A549 (cell line): ENCODE data around the gene SMG1.
"Not testable (repeated sequence)": the region's sequence is repeated elsewhere in the genome, so short reads cannot be mapped to it uniquely, and the experiment has no call there.

Experiments used
- CTCF ChIP-seq: fragments of >200 bp; sonication (Bioruptor Twin); formaldehyde crosslinking; IDR thresholded peaks from 3 replicates; pipeline ENCODE4 v1.5.1; 2016
- MYC ChIP-seq: IDR thresholded peaks from 2 replicates; pipeline ENCODE4 v1.6.1; 2012; ENCODE audit warnings: mild to moderate bottlenecking, inconsistent platforms, low read length, improper control_type of control experiment, borderline replicate concordance
- TP53 ChIP-seq: fragments of 250-450 bp; sonication (Bioruptor Pico); IDR thresholded peaks from 2 replicates; pipeline ENCODE4 v1.5.0; 2021; ENCODE audit warnings: mild to moderate bottlenecking, moderate library complexity
- TF ChIP-seq, protein P1 (sequence below): fragments of 200-600 bp; sonication (generic); IDR thresholded peaks from 2 replicates; pipeline ENCODE4 v1.6.1; 2016; ENCODE audit warnings: antibody characterized with exemption, mild to moderate bottlenecking, moderate library complexity

DNA sequence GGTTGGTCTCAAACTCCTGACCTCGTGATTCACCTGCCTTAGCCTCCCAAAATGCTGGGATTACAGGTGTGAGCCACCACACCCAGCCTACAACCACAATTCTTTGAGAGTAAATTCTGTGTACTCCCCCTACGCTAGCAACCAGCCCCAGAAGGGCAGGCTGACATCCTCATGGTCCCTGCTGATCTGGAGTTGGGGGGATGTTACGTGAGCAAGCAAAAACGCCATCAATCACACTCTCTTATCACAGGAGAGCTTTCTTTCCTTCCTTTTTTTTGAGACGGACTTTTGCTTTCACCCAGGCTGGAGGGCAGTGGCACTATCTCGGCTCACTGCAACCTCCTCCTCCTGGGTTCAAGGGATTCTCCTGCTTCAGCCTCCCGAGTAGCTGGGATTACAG, 154.0 kb downstream of the SMG1 start:
- not testable (repeated sequence) for TF ChIP-seq MYC; CTCF; TP53 (CRISPR knock-in tag)
- TF ChIP-seq, protein P1, sequence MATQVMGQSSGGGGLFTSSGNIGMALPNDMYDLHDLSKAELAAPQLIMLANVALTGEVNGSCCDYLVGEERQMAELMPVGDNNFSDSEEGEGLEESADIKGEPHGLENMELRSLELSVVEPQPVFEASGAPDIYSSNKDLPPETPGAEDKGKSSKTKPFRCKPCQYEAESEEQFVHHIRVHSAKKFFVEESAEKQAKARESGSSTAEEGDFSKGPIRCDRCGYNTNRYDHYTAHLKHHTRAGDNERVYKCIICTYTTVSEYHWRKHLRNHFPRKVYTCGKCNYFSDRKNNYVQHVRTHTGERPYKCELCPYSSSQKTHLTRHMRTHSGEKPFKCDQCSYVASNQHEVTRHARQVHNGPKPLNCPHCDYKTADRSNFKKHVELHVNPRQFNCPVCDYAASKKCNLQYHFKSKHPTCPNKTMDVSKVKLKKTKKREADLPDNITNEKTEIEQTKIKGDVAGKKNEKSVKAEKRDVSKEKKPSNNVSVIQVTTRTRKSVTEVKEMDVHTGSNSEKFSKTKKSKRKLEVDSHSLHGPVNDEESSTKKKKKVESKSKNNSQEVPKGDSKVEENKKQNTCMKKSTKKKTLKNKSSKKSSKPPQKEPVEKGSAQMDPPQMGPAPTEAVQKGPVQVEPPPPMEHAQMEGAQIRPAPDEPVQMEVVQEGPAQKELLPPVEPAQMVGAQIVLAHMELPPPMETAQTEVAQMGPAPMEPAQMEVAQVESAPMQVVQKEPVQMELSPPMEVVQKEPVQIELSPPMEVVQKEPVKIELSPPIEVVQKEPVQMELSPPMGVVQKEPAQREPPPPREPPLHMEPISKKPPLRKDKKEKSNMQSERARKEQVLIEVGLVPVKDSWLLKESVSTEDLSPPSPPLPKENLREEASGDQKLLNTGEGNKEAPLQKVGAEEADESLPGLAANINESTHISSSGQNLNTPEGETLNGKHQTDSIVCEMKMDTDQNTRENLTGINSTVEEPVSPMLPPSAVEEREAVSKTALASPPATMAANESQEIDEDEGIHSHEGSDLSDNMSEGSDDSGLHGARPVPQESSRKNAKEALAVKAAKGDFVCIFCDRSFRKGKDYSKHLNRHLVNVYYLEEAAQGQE: not testable (repeated sequence)
